ENCODE data around the gene TCF15.
"Not testable (repeated sequence)": the region's sequence is repeated elsewhere in the genome, so short reads cannot be mapped to it uniquely, and the experiment has no call there.

TCF15 gene

GRCh38 chr20:642398-643174 lies 32.5 kb upstream of the TCF15 start:
- no peak for FAIRE-seq
- no peak for DNase-seq (ENCODE audit: low spot score)

GRCh38 chr20:642013-642397 lies 31.9 kb upstream of the TCF15 start:
- FAIRE-seq: not testable (repeated sequence)

GRCh38 chr20:641516-641875 lies 31.4 kb upstream of the TCF15 start:
- FAIRE-seq (no peak), DNase-seq (ENCODE audit: low spot score) (peak; percentile 65)

More at GRCh38 chr20:642013-642397, 31.9 kb upstream of the TCF15 start:
- not testable (repeated sequence) for DNase-seq (ENCODE audit: low spot score)

GRCh38 chr20:640674-641515 lies 30.8 kb upstream of the TCF15 start:
- peak; percentile 5 for FAIRE-seq
- DNase-seq (ENCODE audit: low spot score): no peak

- no peak for DNase-seq (ENCODE audit: low spot score)
- no peak for FAIRE-seq
These were observed 28.5 kb upstream of the TCF15 start for GRCh38 chr20:638579-638978.

GRCh38 chr20:637559-637958 lies 27.4 kb upstream of the TCF15 start:
- no peak for DNase-seq (ENCODE audit: low spot score)
- FAIRE-seq: no peak

GRCh38 chr20:635893-636338 lies 25.8 kb upstream of the TCF15 start:
- FAIRE-seq: peak; percentile 20
- DNase-seq (ENCODE audit: low spot score): no peak

GRCh38 chr20:635028-635892 lies 25.2 kb upstream of the TCF15 start:
- DNase-seq (ENCODE audit: low spot score): no peak
- FAIRE-seq: no peak

- DNase-seq (ENCODE audit: low spot score) (no peak), FAIRE-seq (no peak)
These were observed 24.2 kb upstream of the TCF15 start for GRCh38 chr20:634148-634925.

GRCh38 chr20:631101-631500 lies 21.0 kb upstream of the TCF15 start:
- peak; percentile 42 for FAIRE-seq

GRCh38 chr20:626579-626978 lies 16.5 kb upstream of the TCF15 start:
- FAIRE-seq: no peak
- DNase-seq (ENCODE audit: low spot score): no peak

More at GRCh38 chr20:631101-631500, 21.0 kb upstream of the TCF15 start:
- no peak for DNase-seq (ENCODE audit: low spot score)

GRCh38 chr20:625360-625932 lies 15.3 kb upstream of the TCF15 start:
- DNase-seq (ENCODE audit: low spot score): no peak
- peak; percentile 20 for FAIRE-seq

- DNase-seq (ENCODE audit: low spot score): no peak
- no peak for FAIRE-seq
These were observed 13.6 kb upstream of the TCF15 start for GRCh38 chr20:623704-624103.

- no peak for DNase-seq (ENCODE audit: low spot score)
- FAIRE-seq: no peak
These were observed 12.9 kb upstream of the TCF15 start for GRCh38 chr20:623021-623420.

GRCh38 chr20:622161-622560 lies 12.1 kb upstream of the TCF15 start:
- DNase-seq (ENCODE audit: low spot score) (no peak), FAIRE-seq (no peak)

- FAIRE-seq (no peak), DNase-seq (ENCODE audit: low spot score) (peak; percentile 62)
These were observed 11.1 kb upstream of the TCF15 start for GRCh38 chr20:621125-621756.

- no peak for FAIRE-seq
- no peak for DNase-seq (ENCODE audit: low spot score)
These were observed 10.1 kb upstream of the TCF15 start for GRCh38 chr20:620246-620645.

GRCh38 chr20:618980-619379 lies 8.9 kb upstream of the TCF15 start:
- FAIRE-seq (no peak), DNase-seq (ENCODE audit: low spot score) (no peak)

GRCh38 chr20:617934-618690 lies 8.0 kb upstream of the TCF15 start:
- DNase-seq (ENCODE audit: low spot score) (no peak), FAIRE-seq (no peak)
